Measurements from ENCODE around the gene POU2F2.

The POU2F2 gene

GRCh38 chr19:42154471-42155323, 22.5 kb upstream of the POU2F2 start:
- no peak for DNase-seq (ENCODE audit: low read depth in 2 of 2)

GRCh38 chr19:42153672-42154433, 21.6 kb upstream of the POU2F2 start:
- DNase-seq (ENCODE audit: low read depth in 2 of 2), result no peak

GRCh38 chr19:42152910-42153671, 20.8 kb upstream of the POU2F2 start:
- no peak for DNase-seq (ENCODE audit: low read depth in 2 of 2)

GRCh38 chr19:42151782-42152684, 19.8 kb upstream of the POU2F2 start:
- no peak for DNase-seq (ENCODE audit: low read depth in 2 of 2)

GRCh38 chr19:42150911-42151361, 18.7 kb upstream of the POU2F2 start:
- DNase-seq (ENCODE audit: low read depth in 2 of 2), result no peak

GRCh38 chr19:42150364-42150763, 18.1 kb upstream of the POU2F2 start:
- no peak for DNase-seq (ENCODE audit: low read depth in 2 of 2)

- no peak for DNase-seq (ENCODE audit: low read depth in 2 of 2)
Measured at GRCh38 chr19:42149447-42150202, 17.4 kb upstream of the POU2F2 start.

GRCh38 chr19:42148266-42148665, 16.0 kb upstream of the POU2F2 start:
- no peak for DNase-seq (ENCODE audit: low read depth in 2 of 2)

- no peak for DNase-seq (ENCODE audit: low read depth in 2 of 2)
Measured at GRCh38 chr19:42143341-42144234, 11.3 kb upstream of the POU2F2 start.

- DNase-seq (ENCODE audit: low read depth in 2 of 2), result no peak
Measured at GRCh38 chr19:42140125-42140754, 8.0 kb upstream of the POU2F2 start.

GRCh38 chr19:42134535-42135070, 2.4 kb upstream of the POU2F2 start:
- DNase-seq (ENCODE audit: low read depth in 2 of 2), result no peak

- peak; percentile 85 to 86 for DNase-seq (ENCODE audit: low read depth in 2 of 2)
Measured at GRCh38 chr19:42132851-42133528, 744 bp upstream of the POU2F2 start.

- DNase-seq (ENCODE audit: low read depth in 2 of 2), result no peak
Measured at GRCh38 chr19:42131149-42132029, 857 bp downstream of the POU2F2 start.

- DNase-seq (ENCODE audit: low read depth in 2 of 2), result no peak
Measured at GRCh38 chr19:42130254-42130573, 2.0 kb downstream of the POU2F2 start.

GRCh38 chr19:42129399-42130253, 2.6 kb downstream of the POU2F2 start:
- DNase-seq (ENCODE audit: low read depth in 2 of 2), result no peak

- no peak for DNase-seq (ENCODE audit: low read depth in 2 of 2)
Measured at GRCh38 chr19:42126574-42126973, 5.7 kb downstream of the POU2F2 start.
